ENCODE data around the gene EFCAB13. TPM values are rescaled to one million over a fixed set of nuclear protein-coding genes. Genes with fewer than 3 reads are reported as not detected.

Gene EFCAB13
- total RNA-seq, 2 donors from 2014 or later = 4.3 to 8.9 TPM

- DNase-seq = no peak
- H3K36me3 Mint-ChIP-seq (ENCODE audit: low read depth) = no peaks in the 10 kb centered on the region
- H3K4me1 Mint-ChIP-seq = peaks cover 3% of the 10 kb centered on the region
- H3K27me3 Mint-ChIP-seq (ENCODE audit: insufficient read depth) = peaks cover 56% of the 10 kb centered on the region
- Histone ChIP-seq H3K36me3 (ENCODE audit: control insufficient read depth, insufficient read depth, low read length) (no peaks in the 10 kb centered on the region), H3K4me3 (ENCODE audit: low read length) (no peak overlapping the region), H3K27ac (ENCODE audit: low read depth, low read length) (no peak overlapping the region), H3K27me3 (ENCODE audit: control insufficient read depth, insufficient read depth, low read length, poor library complexity, severe bottlenecking) (no peaks in the 10 kb centered on the region), H3K4me1 (ENCODE audit: control insufficient read depth, insufficient read depth, low read length) (no peaks in the 10 kb centered on the region), H3K9ac (ENCODE audit: extremely low read depth, low read length, poor library complexity, severe bottlenecking) (no peak overlapping the region), H3K9me3 (ENCODE audit: control insufficient read depth, low read length) (no peaks in the 10 kb centered on the region)
- H3K27ac Mint-ChIP-seq = no peak overlapping the region
- no peak overlapping the region for H3K4me3 Mint-ChIP-seq
- no peaks in the 10 kb centered on the region for H3K9me3 Mint-ChIP-seq
- no peak for TF ChIP-seq CTCF (conservative IDR thresholded peaks at IDR 0.05)
- 83 to 90% methylated on average over 2 to 8 of the region's 8 CpGs for WGBS, 2 experiments (ENCODE audit: insufficient coverage in 1 of 2, insufficient read length in 1 of 2)
These were observed 32.4 kb upstream of the EFCAB13 start for GRCh38 chr17:47291242-47291873.

GRCh38 chr17:47292206-47292605 is 31.5 kb upstream of the EFCAB13 start:
- Mint-ChIP-seq H3K27me3 (ENCODE audit: insufficient read depth) (peaks cover 55% of the 10 kb centered on the region), H3K27ac (no peak overlapping the region), H3K4me3 (no peak overlapping the region), H3K4me1 (peaks cover 3% of the 10 kb centered on the region), H3K36me3 (ENCODE audit: low read depth) (no peaks in the 10 kb centered on the region), H3K9me3 (no peaks in the 10 kb centered on the region)
- no peak overlapping the region for H3K4me3 ChIP-seq (ENCODE audit: low read length)
- no peak for DNase-seq
- no peaks in the 10 kb centered on the region for H3K9me3 ChIP-seq (ENCODE audit: control insufficient read depth, low read length)
- H3K36me3 ChIP-seq (ENCODE audit: control insufficient read depth, insufficient read depth, low read length) = no peaks in the 10 kb centered on the region
- 94 to 95% methylated on average over 12 to 14 of the region's 14 CpGs for WGBS, 2 experiments (ENCODE audit: insufficient coverage in 1 of 2, insufficient read length in 1 of 2)
- no peak for TF ChIP-seq CTCF (conservative IDR thresholded peaks at IDR 0.05)
- H3K27me3 ChIP-seq (ENCODE audit: control insufficient read depth, insufficient read depth, low read length, poor library complexity, severe bottlenecking) = no peaks in the 10 kb centered on the region
- no peak overlapping the region for H3K9ac ChIP-seq (ENCODE audit: extremely low read depth, low read length, poor library complexity, severe bottlenecking)
- H3K4me1 ChIP-seq (ENCODE audit: control insufficient read depth, insufficient read depth, low read length) = no peaks in the 10 kb centered on the region
- H3K27ac ChIP-seq (ENCODE audit: low read depth, low read length) = no peak overlapping the region

- Histone ChIP-seq H3K36me3 (ENCODE audit: control insufficient read depth, insufficient read depth, low read length) (no peaks in the 10 kb centered on the region), H3K27ac (ENCODE audit: low read depth, low read length) (peak overlapping the region; percentile 75), H3K4me1 (ENCODE audit: control insufficient read depth, insufficient read depth, low read length) (no peaks in the 10 kb centered on the region), H3K27me3 (ENCODE audit: control insufficient read depth, insufficient read depth, low read length, poor library complexity, severe bottlenecking) (no peaks in the 10 kb centered on the region), H3K9me3 (ENCODE audit: control insufficient read depth, low read length) (no peaks in the 10 kb centered on the region), H3K4me3 (ENCODE audit: low read length) (no peak overlapping the region), H3K9ac (ENCODE audit: extremely low read depth, low read length, poor library complexity, severe bottlenecking) (no peak overlapping the region)
- no peaks in the 10 kb centered on the region for H3K9me3 Mint-ChIP-seq
- H3K4me3 Mint-ChIP-seq = no peak overlapping the region
- peaks cover 39% of the 10 kb centered on the region for H3K27me3 Mint-ChIP-seq (ENCODE audit: insufficient read depth)
- peaks cover 3% of the 10 kb centered on the region for H3K4me1 Mint-ChIP-seq
- DNase-seq = no peak
- no peak overlapping the region for H3K27ac Mint-ChIP-seq
- TF ChIP-seq CTCF (conservative IDR thresholded peaks at IDR 0.05) = no peak
- WGBS, 2 experiments (ENCODE audit: insufficient coverage in 1 of 2, insufficient read length in 1 of 2) = 82 to 100% methylated on average over 5 to 14 of the region's 14 CpGs
- H3K36me3 Mint-ChIP-seq (ENCODE audit: low read depth) = no peaks in the 10 kb centered on the region
These were observed 28.5 kb upstream of the EFCAB13 start for GRCh38 chr17:47295037-47295873.
